ENCODE data around the gene OR13C5. TPM values are rescaled to one million over a fixed set of nuclear protein-coding genes. Genes with fewer than 3 reads are reported as not detected.
"Not testable (repeated sequence)": the region's sequence is repeated elsewhere in the genome, so short reads cannot be mapped to it uniquely, and the experiment has no call there.

Gene OR13C5
- total RNA-seq, 6 donors from 2014 or later = not detected

GRCh38 chr9:104611213-104611612 lies 12.0 kb upstream of the OR13C5 start:
- no peak for ATAC-seq (ENCODE audit: low FRiP score in 2 of 2)
- TF ChIP-seq EP300 (IDR thresholded peaks at IDR 0.05) = no peak
- TF ChIP-seq POLR2A (IDR thresholded peaks at IDR 0.05) = no peak
- TF ChIP-seq POLR2AphosphoS5 (IDR thresholded peaks at IDR 0.05) = no peak
- no peak for TF ChIP-seq CTCF (IDR thresholded peaks at IDR 0.05)
- Histone ChIP-seq H3K36me3 (no peaks in the 10 kb centered on the region), H3K27ac (no peak overlapping the region), H3K4me3 (no peak overlapping the region), H3K27me3 (no peaks in the 10 kb centered on the region), H3K9me3 (no peaks in the 10 kb centered on the region), H3K4me1 (no peaks in the 10 kb centered on the region)
- WGBS, 2 donors = 76 to 86% methylated on average over 2 of the region's 2 CpGs
- no peak for DNase-seq

- Histone ChIP-seq H3K4me1 (no peaks in the 10 kb centered on the region), H3K36me3 (no peaks in the 10 kb centered on the region), H3K4me3 (no peak overlapping the region), H3K9me3 (no peaks in the 10 kb centered on the region), H3K27ac (no peak overlapping the region), H3K27me3 (no peaks in the 10 kb centered on the region)
- 31 to 35% methylated on average over 1 of the region's 1 CpG for WGBS, 2 donors
- TF ChIP-seq POLR2AphosphoS5 (IDR thresholded peaks at IDR 0.05) (no peak), POLR2A (IDR thresholded peaks at IDR 0.05) (no peak), EP300 (IDR thresholded peaks at IDR 0.05) (no peak), CTCF (IDR thresholded peaks at IDR 0.05) (no peak)
- no peak for ATAC-seq (ENCODE audit: low FRiP score in 2 of 2)
- DNase-seq = no peak
Observed at GRCh38 chr9:104608336-104608735, 9.1 kb upstream of the OR13C5 start.

GRCh38 chr9:104606152-104606551 lies 6.9 kb upstream of the OR13C5 start:
- no peak overlapping the region for H3K27ac ChIP-seq
- H3K4me3 ChIP-seq = no peak overlapping the region
- 81 to 87% methylated on average over 2 of the region's 2 CpGs for WGBS, 2 donors
- TF ChIP-seq POLR2AphosphoS5 (IDR thresholded peaks at IDR 0.05) (no peak), CTCF (IDR thresholded peaks at IDR 0.05) (no peak), EP300 (IDR thresholded peaks at IDR 0.05) (no peak), POLR2A (IDR thresholded peaks at IDR 0.05) (no peak)
- no peaks in the 10 kb centered on the region for H3K27me3 ChIP-seq
- ATAC-seq (ENCODE audit: low FRiP score in 2 of 2) (no peak), DNase-seq (no peak)
- H3K4me1 ChIP-seq = no peaks in the 10 kb centered on the region
- no peaks in the 10 kb centered on the region for H3K9me3 ChIP-seq
- no peaks in the 10 kb centered on the region for H3K36me3 ChIP-seq

- H3K4me3 ChIP-seq; H3K27ac ChIP-seq; DNase-seq; H3K27me3 ChIP-seq; H3K36me3 ChIP-seq; ATAC-seq (ENCODE audit: low FRiP score in 2 of 2); H3K4me1 ChIP-seq; H3K9me3 ChIP-seq: not testable (repeated sequence)
- 53 to 66% methylated on average over 1 of the region's 1 CpG for WGBS, 2 donors
Observed at GRCh38 chr9:104605527-104605926, 6.3 kb upstream of the OR13C5 start, which contains the start of gene OR13C2. Gene OR13C2 (minus strand): TSS chr9:104605627. CDS start chr9:104605627, 0 bp downstream.

GRCh38 chr9:104604801-104605200 lies 5.6 kb upstream of the OR13C5 start:
- no peak overlapping the region for H3K27ac ChIP-seq
- H3K27me3 ChIP-seq = no peaks in the 10 kb centered on the region
- DNase-seq (no peak), ATAC-seq (ENCODE audit: low FRiP score in 2 of 2) (no peak)
- no peaks in the 10 kb centered on the region for H3K36me3 ChIP-seq
- H3K4me3 ChIP-seq = no peak overlapping the region
- TF ChIP-seq EP300 (IDR thresholded peaks at IDR 0.05) (no peak), CTCF (IDR thresholded peaks at IDR 0.05) (no peak), POLR2AphosphoS5 (IDR thresholded peaks at IDR 0.05) (no peak), POLR2A (IDR thresholded peaks at IDR 0.05) (no peak)
- WGBS, 2 donors = 63 to 77% methylated on average over 3 of the region's 3 CpGs
- H3K9me3 ChIP-seq = no peaks in the 10 kb centered on the region
- H3K4me1 ChIP-seq = no peaks in the 10 kb centered on the region

- not testable (repeated sequence) for H3K4me3 ChIP-seq; ATAC-seq (ENCODE audit: low FRiP score in 2 of 2); H3K4me1 ChIP-seq; H3K27me3 ChIP-seq; DNase-seq; H3K36me3 ChIP-seq; H3K27ac ChIP-seq; H3K9me3 ChIP-seq
- WGBS, 2 donors = 35 to 65% methylated on average over 1 of the region's 3 CpGs
Observed at GRCh38 chr9:104598749-104599148, 464 bp downstream of the OR13C5 start.

Measured in upper lobe of left lung (tissue), 6 donors.